HG03354 (cell line): Measurements from ENCODE around the gene PTPRA.

Experiments
- ATAC-seq: cut with Tn5 transposase; IDR thresholded peaks from one replicate; pipeline ENCODE4 v1.9.1; 2021; ENCODE audit warnings: mild to moderate bottlenecking; ENCODE audit not compliant: unreplicated experiment, poor library complexity, severe bottlenecking

Gene PTPRA

GRCh38 chr20:2918096-2919049 is 45.1 kb downstream of the PTPRA start:
- ATAC-seq, result no peak

DNA sequence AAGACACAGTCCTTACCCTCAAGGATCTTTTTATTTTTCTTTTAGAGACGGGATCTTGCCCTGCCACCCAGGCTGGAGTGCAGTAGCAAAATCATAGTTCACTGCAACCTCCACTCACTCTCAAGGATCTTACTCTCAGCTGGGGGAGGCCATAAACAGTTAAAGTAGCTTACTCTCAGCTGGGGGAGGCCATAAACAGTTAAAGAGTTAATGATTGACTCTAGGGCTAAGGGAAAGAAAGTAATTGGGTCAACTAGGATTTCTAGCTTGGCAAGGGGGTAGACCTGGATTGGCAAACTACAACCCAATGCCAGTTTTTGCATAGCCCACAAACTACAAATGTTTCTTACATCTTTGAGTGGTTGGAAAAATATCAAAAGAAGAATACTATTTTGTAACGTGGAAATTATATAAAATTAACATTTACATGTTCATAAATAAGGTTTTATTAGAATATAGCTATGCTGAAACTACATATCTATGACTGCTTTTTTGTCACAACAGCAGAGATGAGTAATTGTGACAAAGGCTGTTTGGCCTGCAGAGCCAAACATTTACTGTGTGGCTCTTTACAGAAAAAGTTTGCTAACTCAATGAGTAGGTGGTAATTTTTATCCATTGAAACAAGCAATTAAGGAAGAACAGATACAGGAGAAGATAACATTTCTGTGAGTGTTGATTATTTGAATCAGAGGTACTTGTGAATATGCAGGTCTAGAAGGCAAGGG is 46.4 kb downstream of the PTPRA start:
- ATAC-seq, result no peak

- no peak for ATAC-seq
These were observed 47.2 kb downstream of the PTPRA start for GRCh38 chr20:2920473-2920872.

- no peak for ATAC-seq
These were observed 48.2 kb downstream of the PTPRA start for GRCh38 chr20:2921506-2921905.

GRCh38 chr20:2922957-2923356 is 49.7 kb downstream of the PTPRA start:
- ATAC-seq, result no peak

DNA sequence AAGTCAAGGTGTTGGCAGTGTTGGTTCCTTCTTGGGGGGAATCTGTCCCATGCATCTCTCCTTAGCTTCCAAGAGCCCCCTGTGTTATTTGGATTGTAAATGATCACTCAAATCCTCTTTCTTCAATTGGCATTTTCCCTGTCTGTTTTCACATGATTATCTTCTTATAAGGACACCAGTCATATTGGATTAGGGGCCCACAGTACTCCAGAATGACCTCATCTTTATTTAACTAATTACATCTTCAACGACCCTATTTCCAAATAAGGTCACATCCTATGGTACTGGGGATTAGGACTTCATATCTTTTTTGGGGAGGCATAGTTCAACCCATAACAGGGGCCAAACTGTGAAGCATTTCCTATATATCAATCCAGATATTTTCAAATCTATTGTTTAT is 57.3 kb downstream of the PTPRA start:
- ATAC-seq, result no peak

DNA sequence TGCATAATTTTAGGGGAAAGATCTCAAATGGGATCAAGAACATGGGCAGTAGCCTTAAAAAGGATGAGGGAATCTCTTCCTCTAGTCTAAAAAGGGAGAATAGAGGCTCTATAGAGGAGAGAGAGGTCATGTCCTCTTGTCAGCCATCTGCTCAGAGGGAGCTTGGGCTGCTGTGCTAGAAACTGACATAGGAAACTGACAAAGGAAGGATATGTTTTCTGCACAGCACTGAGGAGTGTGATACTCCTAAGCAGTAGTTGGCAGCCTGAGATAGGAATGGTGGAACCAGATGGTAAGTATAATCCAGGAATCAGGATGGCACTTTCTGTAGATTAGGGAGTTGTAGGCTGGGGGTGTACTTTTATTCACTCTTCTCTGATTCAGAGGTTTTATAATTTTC is 59.2 kb downstream of the PTPRA start:
- no peak for ATAC-seq

DNA sequence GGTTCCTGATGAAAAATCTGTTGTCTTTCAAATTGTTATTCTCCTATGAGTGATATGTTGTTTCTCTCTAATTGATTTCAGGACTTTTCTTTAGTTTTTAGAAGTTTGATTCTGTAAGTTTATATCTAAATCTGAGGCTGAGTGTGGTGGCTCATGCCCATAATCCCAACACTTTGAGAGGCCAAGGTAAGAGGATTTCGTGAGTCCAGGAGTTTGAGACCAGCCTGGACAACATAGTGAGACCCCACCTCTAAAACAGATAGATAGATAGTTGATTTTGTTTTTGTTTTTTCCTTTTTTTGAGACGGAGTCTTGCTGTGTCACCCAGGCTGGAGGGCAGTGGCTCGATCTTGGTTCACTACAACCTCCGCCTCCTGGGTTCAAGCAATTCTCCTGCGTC is 64.6 kb downstream of the PTPRA start:
- no peak for ATAC-seq

DNA sequence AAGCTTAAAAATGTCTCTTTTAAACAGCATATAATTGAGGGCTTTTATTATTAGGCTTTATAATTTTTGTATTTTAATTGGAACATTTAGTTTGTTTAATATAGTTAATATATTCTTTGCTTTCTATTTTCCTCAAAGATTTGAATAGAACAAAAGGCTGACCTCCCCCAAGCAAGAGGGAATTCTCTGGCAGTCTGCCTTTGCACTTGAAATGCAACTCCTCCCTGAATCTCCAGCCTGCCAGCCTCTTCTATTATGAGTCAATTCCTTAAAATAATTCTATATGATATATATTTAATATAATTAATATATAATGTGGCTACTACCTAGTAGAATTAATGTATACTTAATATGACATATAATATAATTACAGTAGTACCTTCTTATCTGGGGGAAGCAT is 69.2 kb downstream of the PTPRA start:
- ATAC-seq, result no peak

GRCh38 chr20:2946988-2947961 is 74.0 kb downstream of the PTPRA start:
- ATAC-seq, result no peak

- ATAC-seq, result no peak
These were observed 75.7 kb downstream of the PTPRA start for GRCh38 chr20:2948968-2949367.

- ATAC-seq, result no peak
These were observed 79.5 kb downstream of the PTPRA start for GRCh38 chr20:2952766-2953165.

DNA sequence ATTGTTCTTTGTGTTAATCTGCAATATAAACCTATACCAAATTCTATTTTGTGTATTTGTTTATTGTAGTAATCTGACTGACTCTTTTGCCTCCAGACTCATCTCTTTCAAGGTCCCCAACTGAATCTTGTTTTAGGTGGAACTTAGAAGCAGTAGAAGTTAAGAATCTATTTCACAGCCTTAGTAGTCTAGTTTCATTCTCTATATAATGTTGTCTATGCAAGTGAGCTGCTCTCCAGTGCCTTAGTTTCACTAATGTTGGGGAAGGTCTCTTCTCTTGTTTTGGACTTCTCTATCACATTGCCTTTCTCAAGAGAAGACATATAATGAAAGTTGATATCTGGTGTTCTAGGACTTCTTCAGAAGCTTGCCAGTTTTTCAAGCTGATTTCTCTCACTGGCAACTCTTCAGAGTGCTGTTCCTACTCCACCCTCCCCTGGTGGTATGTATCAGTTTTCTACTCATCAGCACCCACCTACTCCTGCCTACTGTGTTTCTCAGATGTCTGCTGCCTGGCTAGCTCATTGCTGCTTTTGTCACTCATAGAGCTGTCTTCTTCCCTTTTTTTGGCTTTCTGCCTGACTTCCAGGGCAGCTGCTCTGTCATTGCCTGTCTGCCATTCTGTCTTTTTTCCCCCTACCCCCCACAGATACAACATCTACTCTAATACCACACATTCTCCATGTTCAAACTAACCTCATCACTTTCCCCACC is 82.1 kb downstream of the PTPRA start:
- no peak for ATAC-seq

GRCh38 chr20:2956480-2956879 is 83.2 kb downstream of the PTPRA start:
- no peak for ATAC-seq

DNA sequence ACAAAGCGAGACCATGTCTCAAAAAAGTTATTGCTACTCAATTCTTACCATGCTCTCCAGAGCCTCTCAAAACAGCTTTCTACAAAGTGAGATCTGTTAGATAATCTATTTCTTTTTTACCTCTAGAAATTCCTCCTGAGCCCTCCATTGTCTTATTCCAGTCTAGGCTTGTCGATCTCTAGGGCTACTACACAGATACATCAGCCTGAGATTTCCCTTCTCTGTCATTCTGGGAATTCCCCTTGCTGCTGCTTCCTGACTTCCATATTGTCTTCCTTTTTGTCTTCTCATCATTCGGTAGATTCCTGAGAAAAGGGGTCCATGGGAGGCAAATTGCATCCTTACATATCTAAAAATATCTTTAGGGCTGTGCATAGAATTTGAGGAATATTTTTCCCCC is 94.6 kb downstream of the PTPRA start:
- no peak for ATAC-seq

DNA sequence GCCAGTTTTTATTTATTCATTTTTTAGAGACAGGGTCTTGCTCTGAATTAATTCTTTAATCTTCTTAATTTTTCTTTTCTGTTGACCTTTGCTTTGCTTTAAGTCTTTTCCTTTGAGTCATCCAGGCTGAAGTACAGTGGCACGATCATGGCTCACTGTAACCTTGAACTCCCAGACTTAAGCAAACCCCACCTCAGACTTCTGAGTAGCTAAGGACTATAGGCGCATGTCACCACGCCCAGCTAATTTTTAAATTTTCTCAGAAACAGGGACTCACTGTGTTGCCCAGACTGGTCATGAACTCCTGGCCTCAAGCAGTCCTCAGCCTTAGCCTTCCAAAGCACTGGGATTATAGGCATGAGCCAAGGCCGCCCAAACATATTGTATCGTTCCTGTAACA is 98.8 kb downstream of the PTPRA start:
- no peak for ATAC-seq

DNA sequence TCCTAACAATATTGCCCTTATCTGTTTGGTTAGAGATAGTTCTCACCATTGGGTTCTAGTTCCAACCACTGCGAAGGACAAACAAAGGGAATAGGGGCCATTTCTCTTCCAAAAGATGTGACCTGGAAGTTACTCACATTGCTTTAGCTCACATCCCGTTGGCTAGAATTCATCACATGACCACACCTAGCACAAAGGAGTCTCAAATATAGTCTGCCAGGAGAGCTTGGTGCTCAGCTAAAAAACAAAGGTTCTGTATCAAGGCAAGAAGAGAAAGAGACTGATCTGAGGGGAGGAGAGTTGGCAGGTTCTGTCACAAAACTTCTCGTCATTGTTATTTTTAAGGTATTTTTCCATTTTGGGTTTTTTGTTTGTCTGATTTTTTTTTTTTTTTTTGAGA is 100.3 kb downstream of the PTPRA start:
- ATAC-seq, result no peak

DNA sequence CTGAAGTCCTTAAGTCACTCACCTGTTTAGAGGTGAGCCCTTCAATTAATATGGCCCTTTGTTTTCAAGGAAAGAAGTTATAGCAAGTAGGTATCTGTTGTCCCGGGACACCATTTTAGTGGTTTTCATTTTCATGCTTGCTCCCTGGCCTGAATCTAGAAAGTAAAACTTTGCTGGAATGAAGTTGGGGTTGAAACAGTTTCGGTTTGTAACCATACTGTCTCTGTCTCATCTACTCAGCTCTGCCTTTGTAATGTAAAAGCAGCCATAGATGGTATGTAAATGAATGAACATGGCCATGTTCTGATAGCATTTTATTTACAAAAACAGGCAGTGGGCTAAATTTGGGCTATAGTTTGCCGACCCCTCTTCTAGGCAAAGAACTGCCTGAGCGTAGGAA is 105.2 kb downstream of the PTPRA start:
- no peak for ATAC-seq

GRCh38 chr20:2981646-2982045 is 108.4 kb downstream of the PTPRA start:
- no peak for ATAC-seq
